MM.1S (cell line): Measurements from ENCODE around the gene STX1B.

ENCODE experiments used
- CTCF ChIP-seq: fragments of 300-600 bp; sonication (generic); IDR thresholded peaks from 2 replicates; pipeline ENCODE4 v1.5.1; 2016; ENCODE audit warnings: antibody characterized with exemption, low read length, mixed read lengths
- EZH2 ChIP-seq: fragments of 300-600 bp; sonication (generic); optimal IDR thresholded peaks from 2 replicates; pipeline ENCODE3; 2017; ENCODE audit warnings: low read depth, mild to moderate bottlenecking, antibody characterized with exemption, low read length, mixed read lengths
- EZH2phosphoT487 ChIP-seq: fragments of 300-600 bp; sonication (generic); IDR thresholded peaks from 2 replicates; pipeline ENCODE4 v1.6.1; 2018; ENCODE audit warnings: antibody characterized with exemption, low read length

GRCh38 chr16:30942426-30942806, 68.0 kb downstream of the STX1B start:
- no peak for TF ChIP-seq CTCF
- TF ChIP-seq EZH2phosphoT487: no peak
- no peak for TF ChIP-seq EZH2
